SKM-1 (cell line): ENCODE measurements around the gene GXYLT2.
"Not testable (repeated sequence)": the region's sequence is repeated elsewhere in the genome, so short reads cannot be mapped to it uniquely, and the experiment has no call there.

Source experiments
- DNase-seq: peaks from one replicate; lab custom pipeline; 2025; ENCODE audit not compliant: unreplicated experiment; lab: John Stamatoyannopoulos, UW

GXYLT2 gene

GRCh38 chr3:72892081-72892775, 4.4 kb downstream of the GXYLT2 start:
- DNase-seq: no peak

- DNase-seq: no peak
Observed at GRCh38 chr3:72892870-72893269, 5.0 kb downstream of the GXYLT2 start.

DNA sequence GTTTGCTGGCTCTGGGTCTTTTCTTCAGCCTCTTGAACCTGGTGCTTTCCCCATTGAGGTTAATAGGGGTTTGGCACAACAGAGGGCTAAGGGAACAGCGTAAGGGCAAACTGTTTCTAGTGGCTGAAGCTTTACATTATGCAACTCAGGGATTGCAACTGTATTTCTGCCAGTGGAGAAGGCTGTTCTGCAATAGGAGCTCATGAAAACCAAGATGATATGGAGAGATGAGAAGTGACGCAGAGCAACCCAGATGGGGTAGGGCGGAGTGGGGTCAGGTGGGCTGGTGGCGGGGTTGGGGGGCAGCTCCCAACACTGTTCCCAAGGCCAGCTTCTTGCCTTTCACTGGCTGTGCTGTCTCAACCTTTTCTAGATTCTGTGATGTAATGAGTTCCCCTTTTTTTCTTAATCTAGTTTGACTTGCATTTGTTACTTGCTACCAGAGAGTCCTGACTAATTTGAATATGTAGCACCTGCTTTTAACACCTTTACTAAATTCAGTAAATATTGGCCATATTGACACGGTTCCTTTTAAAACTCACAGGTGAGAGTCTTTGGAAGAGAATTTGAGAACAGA, 7.2 kb downstream of the GXYLT2 start:
- peak; percentile 83 for DNase-seq

DNA sequence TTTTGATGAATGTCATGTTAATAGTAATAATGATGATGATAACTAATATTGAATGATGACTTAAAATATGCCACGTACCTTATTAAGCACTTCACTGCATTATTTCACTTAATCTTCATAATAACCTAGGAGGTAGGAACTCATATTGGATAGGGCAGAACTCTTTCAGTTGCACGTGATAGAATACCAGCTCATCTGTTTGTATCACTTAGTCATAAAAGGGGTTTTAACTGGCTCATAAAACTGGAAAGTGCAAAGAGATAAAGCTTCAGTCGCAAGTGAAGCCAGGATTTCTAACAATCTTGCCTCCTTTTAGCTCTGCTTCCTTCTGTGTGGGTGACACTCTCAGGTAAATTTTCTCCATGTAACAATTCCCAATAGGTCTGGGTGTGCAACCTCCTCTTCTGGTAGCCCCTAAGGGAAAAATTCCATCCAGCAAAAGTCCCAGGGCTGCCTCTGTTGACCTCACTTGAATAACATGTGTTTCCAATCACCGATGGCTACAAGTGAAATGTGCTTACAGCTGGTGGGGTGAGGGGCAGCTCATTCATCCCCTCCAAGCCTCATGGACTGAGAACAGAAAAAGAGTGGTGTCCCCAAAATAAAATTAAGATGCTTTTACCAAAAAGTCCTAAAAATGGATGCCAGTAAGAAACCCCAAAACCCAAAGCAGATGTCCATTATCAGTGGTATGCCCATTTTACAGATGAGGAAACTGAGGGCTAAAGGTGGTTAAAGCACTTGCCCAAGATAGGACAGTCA, 9.3 kb downstream of the GXYLT2 start:
- no peak for DNase-seq

DNA sequence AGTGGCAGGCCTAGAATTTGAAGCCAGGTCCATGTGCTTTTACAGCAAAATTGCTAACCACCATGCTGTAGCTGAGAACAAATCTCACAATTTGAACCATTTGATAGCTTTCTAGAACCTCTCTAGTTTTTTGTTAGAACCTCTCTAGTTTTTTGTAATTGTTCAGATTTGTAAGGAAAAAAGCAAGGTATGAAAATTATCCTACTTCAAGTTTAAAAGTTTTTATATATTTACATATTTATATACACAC, 9.8 kb downstream of the GXYLT2 start:
- no peak for DNase-seq

DNA sequence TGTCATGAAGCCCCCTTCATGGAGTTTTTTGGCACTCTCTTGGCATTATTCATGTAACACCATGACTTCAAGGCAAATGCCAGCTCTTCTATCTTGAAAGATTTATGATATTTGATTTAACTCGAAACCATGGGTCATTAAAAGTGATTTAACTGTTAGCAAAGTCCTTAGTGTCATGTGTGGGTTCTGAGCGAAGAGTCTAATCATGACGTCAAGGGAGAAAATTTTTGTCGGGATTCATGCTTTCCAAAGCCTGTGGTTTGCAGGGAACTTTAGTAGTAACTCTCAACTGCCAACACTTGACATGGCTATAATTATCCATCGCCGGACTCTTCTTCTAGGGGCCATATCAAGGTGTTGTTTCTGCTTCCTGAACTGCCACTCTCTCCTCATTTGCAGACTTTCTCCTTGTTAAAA, 11.5 kb downstream of the GXYLT2 start:
- DNase-seq: no peak

DNA sequence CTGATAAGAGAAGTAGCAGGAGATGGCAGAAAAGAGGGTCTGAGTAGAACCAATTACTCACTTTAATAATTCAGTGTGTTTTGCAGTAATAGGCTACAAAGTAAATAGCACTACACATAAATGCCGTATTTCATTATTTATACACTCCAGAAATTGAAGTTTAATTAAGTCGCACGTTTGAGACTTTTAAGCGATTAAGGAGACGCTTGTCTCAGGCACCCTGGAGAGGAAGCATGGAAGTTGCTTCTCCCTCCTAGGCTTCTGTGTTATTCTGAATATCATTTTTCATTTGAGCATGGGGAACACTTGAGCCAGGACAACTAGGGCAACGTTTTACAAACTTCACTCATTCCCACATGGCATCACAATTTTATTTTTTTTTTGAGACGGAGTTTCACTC, 12.2 kb downstream of the GXYLT2 start:
- DNase-seq: no peak

DNA sequence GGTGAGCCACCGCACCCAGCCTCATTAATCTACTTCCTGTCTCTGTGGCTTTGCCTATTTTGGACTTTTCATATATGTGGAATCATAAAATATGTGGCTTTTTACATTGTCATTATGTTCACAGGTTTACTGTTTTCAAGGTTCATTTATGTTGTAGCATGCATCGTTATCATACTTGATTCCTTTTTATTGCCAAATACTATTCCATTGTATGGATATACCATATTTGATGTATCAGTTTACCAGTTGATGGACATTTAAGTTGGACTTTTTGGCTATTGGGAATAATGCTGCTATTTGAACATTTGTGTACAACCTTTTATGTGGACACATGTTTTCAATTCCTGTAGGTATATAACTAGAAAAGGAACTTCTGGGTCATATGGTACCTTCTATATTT, 14.0 kb downstream of the GXYLT2 start:
- no peak for DNase-seq

GRCh38 chr3:72903004-72903403, 15.2 kb downstream of the GXYLT2 start:
- DNase-seq: no peak

- no peak for DNase-seq
Observed at GRCh38 chr3:72904163-72904562, 16.3 kb downstream of the GXYLT2 start.

DNA sequence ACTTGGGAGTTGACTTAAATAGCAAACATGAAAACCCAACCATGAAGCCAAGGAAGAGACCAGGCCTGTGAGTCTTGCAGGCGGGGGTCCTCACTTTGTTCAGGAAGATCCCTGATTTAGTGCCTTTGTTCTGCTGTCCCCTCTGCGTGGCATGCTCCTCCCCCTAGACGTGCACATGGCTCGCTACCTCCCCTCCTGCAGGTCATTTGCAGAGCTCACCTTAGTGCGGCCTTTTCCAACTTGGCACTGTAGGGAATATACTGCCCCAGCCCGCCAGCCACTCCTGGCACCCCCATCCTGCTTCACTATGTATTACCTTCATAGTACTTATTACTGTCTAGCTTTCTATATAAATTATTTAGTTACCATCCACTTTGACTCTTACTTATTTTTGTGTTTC, 18.3 kb downstream of the GXYLT2 start:
- DNase-seq: no peak

- no peak for DNase-seq
Observed at GRCh38 chr3:72907131-72907711, 19.4 kb downstream of the GXYLT2 start.

GRCh38 chr3:72907731-72908620, 20.1 kb downstream of the GXYLT2 start:
- no peak for DNase-seq

GRCh38 chr3:72909591-72909990, 21.7 kb downstream of the GXYLT2 start:
- no peak for DNase-seq

- DNase-seq: no peak
Observed at GRCh38 chr3:72912532-72912931, 24.7 kb downstream of the GXYLT2 start.

- no peak for DNase-seq
Observed at GRCh38 chr3:72914383-72914782, 26.5 kb downstream of the GXYLT2 start.

- no peak for DNase-seq
Observed at GRCh38 chr3:72916250-72916649, 28.4 kb downstream of the GXYLT2 start.

GRCh38 chr3:72919520-72919919, 31.7 kb downstream of the GXYLT2 start:
- DNase-seq: no peak

DNA sequence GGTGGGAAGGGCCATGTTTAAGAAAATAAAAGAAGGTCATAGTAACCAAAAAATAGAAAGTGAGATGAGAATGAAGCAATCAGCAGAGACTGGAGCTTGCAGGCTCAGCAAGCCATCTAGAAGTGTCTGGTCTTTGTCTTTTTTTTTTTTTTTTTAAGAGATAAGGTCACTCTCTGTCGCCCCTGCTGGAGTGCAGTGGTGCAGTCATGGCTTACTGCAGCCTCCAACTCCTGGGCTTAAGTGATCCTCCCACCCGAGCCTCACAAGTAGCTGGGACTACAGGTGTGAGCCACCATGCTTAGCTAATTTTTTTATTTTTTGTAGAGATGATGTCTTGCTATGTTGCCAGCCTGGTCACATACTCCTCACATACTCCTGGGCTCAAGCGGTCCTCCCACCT, 36.2 kb downstream of the GXYLT2 start:
- DNase-seq: no peak

DNA sequence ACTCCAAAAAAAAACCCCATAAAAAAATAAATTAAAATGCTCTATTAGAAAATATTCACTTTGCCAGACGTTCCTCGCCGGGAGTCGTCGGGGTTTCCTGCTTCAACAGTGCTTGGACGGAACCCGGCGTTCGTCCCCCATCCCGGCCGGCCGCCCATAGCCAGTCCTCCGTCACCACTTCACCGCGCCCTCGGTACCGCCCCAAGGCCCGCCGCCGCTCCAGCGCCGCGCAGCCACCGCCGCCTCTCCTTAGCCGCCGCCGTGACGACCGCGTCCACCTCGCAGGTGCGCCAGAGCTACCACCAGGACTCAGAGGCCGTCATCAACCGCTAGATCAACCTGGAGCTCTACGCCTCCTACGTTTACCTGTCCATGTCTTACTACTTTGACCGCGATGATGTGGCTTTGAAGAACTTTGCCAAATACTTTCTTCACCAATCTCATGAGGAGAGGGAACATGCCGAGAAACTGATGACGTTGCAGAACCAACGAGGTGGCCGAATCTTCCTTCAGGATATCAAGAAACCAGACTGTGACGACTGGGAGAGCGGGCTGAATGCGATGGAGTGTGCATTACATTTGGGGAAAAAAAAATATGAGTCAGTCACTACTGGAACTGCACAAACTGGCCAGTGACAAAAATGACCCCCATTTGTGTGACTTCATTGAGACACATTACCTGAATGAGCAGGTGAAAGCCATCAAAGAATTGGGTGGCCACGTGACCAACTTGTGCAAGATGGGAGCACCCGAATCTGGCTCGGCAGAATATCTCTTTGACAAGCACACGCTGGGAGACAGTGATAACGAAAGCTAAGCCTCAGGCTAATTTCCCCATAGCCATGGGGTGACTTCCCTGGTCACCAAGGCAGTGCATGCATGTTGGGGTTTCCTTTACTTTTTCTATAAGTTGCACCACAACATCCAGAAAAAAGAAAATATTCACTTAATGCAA, 41.2 kb downstream of the GXYLT2 start:
- not testable (repeated sequence) for DNase-seq
